GM23338 (cell line): ENCODE results near the gene RNF141.

Experiments used
- CREB1 ChIP-seq: fragments of 250-450 bp; sonication (Bioruptor Pico); IDR thresholded peaks from 2 replicates; pipeline ENCODE4 v1.5.0; 2020; ENCODE audit warnings: low read depth, mild to moderate bottlenecking, moderate library complexity
- CTCF ChIP-seq, 2 experiments: fragments of 200-600 bp in 1 of 2; sonication (generic) in 1 of 2; conservative IDR thresholded peaks; 2 replicates each; pipeline versions ENCODE4 v1.5.1 to v1.6.1; 2016 to 2017; ENCODE audit warnings: antibody characterized with exemption in 2 of 2, low read depth in 2 of 2, mild to moderate bottlenecking in 2 of 2, moderate library complexity in 1 of 2
- EZH2 ChIP-seq: fragments of 200-600 bp; sonication (generic); IDR thresholded peaks from one replicate; pipeline ENCODE4 v1.8.0; 2017; ENCODE audit warnings: antibody characterized with exemption, mild to moderate bottlenecking, low read depth; ENCODE audit not compliant: unreplicated experiment
- JUNB ChIP-seq: IDR thresholded peaks from one replicate; pipeline ENCODE4 v1.6.1; 2016; ENCODE audit warnings: antibody characterized with exemption; ENCODE audit not compliant: unreplicated experiment
- ZNF114 ChIP-seq: fragments of 250-450 bp; sonication (Bioruptor Pico); IDR thresholded peaks from 2 replicates; pipeline ENCODE4 v1.5.0; 2020; ENCODE audit warnings: mild to moderate bottlenecking, moderate library complexity

DNA sequence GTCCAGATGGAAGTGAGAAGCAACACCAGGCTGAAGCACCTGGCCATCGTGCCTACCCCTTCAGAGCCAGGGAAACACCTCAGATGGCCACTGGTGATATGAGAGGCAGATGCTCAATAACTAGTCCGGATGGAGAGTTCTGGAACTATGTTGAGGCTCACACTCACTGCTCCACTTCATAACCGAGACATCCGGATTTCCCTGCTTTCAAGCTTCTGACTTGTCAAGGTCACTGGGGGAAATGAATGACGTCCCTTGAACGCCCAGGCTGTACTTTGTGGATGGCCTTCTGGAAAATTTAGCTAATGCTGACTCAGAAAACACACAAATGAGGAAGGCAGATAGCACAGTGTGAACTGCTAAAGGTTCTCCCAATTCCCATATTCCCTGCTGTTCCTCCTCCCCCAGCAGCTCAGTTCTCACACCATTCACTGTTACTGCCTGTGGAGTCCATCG, 27.5 kb upstream of the RNF141 start, which contains the start of gene LYVE1:
- TF ChIP-seq JUNB (no peak), CREB1 (CRISPR knock-in tag) (no peak), CTCF (conservative IDR thresholded peaks at IDR 0.05; ENCODE audit: low read depth in 2 of 2) (no peak), EZH2 (no peak), ZNF114 (CRISPR knock-in tag) (no peak)
